Large intestine (tissue), 3 donors: ENCODE data around the gene SPEG. TPM values are rescaled to one million over a fixed set of nuclear protein-coding genes. Genes with fewer than 3 reads are reported as not detected.

ENCODE experiments used
- DNase-seq, 2 donors: peaks; one replicate each; pipeline versions ENCODE4 v3.0.0 to v3.0.0-alpha.2; 2013
- H3K27ac ChIP-seq: one replicate; pipeline ENCODE4 v1.5.1; 2013; ENCODE audit warnings: low read length
- H3K27me3 ChIP-seq: 2 replicates; pipeline ENCODE4 v1.6.1; 2013; ENCODE audit warnings: low read length; ENCODE audit not compliant: control insufficient read depth, insufficient read depth
- H3K36me3 ChIP-seq: 2 replicates; pipeline ENCODE4 v1.6.1; 2013; ENCODE audit warnings: low read length; ENCODE audit not compliant: control insufficient read depth, insufficient read depth
- H3K4me1 ChIP-seq: one replicate; pipeline ENCODE4 v1.6.1; 2013; ENCODE audit warnings: low read length; ENCODE audit not compliant: control insufficient read depth, insufficient read depth
- H3K4me3 ChIP-seq: one replicate; pipeline ENCODE4 v1.5.1; 2013; ENCODE audit warnings: low read length
- H3K9me3 ChIP-seq: one replicate; pipeline ENCODE4 v1.6.1; 2013; ENCODE audit warnings: mild to moderate bottlenecking, low read depth, low read length, moderate library complexity; ENCODE audit not compliant: control insufficient read depth
- WGBS: methylation state at CpG from one replicate; pipeline ENCODE4 v1.1.5; 2013; ENCODE audit warnings: low lambda C conversion rate; ENCODE audit not compliant: insufficient coverage; 5-methylcytosine and 5-hydroxymethylcytosine counted together
- polyA plus RNA-seq: library from polyadenylated mRNA; unstranded; fragments of 120-200 nt; gene quantifications from one replicate; pipeline ENCODE4 v1.2.1, GENCODE V29; 2013

Gene SPEG
- polyA plus RNA-seq, 1 donor = 35.1 TPM

DNA sequence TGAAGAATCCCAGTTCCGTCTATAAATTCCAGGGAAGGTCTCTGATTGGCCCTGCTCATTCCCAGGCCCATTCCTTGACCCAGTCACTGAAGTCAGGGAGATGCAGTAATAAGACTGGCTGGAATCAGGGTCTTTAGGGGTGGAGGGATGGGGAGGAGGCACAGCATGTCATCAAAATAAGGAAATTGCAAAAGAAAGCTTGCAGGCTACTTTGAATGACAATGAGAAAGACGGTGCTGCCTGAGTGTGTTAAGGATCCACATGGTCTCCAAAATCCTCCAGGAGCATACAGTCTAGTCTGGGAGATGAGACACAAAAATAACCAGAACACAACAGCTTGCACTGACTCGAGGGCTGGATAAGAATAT, 18.4 kb upstream of the SPEG start:
- Histone ChIP-seq H3K4me1 (peaks cover 7% of the 10 kb centered on the region), H3K27ac (no peak overlapping the region), H3K27me3 (peaks cover 51% of the 10 kb centered on the region), H3K9me3 (peaks cover 7% of the 10 kb centered on the region), H3K4me3 (no peak overlapping the region), H3K36me3 (peaks cover 3% of the 10 kb centered on the region)
- DNase-seq = no peak
- WGBS = no CpG with 5 or more reads among the region's 3 CpGs

DNA sequence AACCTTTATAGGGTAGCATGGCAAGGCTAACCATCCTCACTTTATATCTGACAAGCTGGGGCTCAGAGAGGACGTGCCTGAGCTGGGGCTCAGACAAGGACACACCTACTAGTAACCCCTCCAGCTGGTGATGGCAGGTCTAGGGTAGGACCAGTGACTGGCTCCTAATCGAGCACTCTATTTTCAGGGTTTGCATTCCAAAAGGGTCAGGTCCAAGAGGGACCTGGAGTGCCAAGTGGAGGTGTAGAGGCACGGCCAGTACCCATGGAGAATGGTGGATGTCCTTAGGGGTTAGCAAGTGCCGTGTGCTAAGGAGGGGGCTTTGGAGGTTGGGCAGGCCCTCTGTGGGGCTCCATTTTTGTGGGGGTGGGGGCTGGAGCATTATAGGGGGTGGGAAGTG, 17.7 kb upstream of the SPEG start:
- H3K27ac ChIP-seq = peak overlapping the region; percentile 48

GRCh38 chr2:219417374-219417773, 17.3 kb upstream of the SPEG start:
- no CpG with 5 or more reads among the region's 9 CpGs for WGBS
- peaks cover 53% of the 10 kb centered on the region for H3K27me3 ChIP-seq
- H3K9me3 ChIP-seq = peaks cover 7% of the 10 kb centered on the region
- no peak for DNase-seq
- H3K4me1 ChIP-seq = peaks cover 7% of the 10 kb centered on the region
- peak overlapping the region; percentile 63 for H3K27ac ChIP-seq
- H3K36me3 ChIP-seq = peaks cover 3% of the 10 kb centered on the region
- no peak overlapping the region for H3K4me3 ChIP-seq

More for the DNA sequence above, 17.7 kb upstream of the SPEG start:
- H3K9me3 ChIP-seq = peaks cover 7% of the 10 kb centered on the region
- no CpG with 5 or more reads among the region's 4 CpGs for WGBS
- H3K4me3 ChIP-seq = no peak overlapping the region
- H3K4me1 ChIP-seq = peaks cover 7% of the 10 kb centered on the region
- H3K36me3 ChIP-seq = peaks cover 3% of the 10 kb centered on the region
- H3K27me3 ChIP-seq = peaks cover 51% of the 10 kb centered on the region
- no peak for DNase-seq

- DNase-seq = peak in 1 of 2 donors; percentile 53
- Histone ChIP-seq H3K27me3 (peaks cover 50% of the 10 kb centered on the region), H3K36me3 (peaks cover 3% of the 10 kb centered on the region), H3K27ac (peak within 1 kb of the TSS; percentile 64), H3K4me1 (peaks cover 7% of the 10 kb centered on the region), H3K9me3 (peaks cover 7% of the 10 kb centered on the region), H3K4me3 (peak within 1 kb of the TSS; percentile 45)
- no CpG with 5 or more reads among the region's 98 CpGs for WGBS
Measured at GRCh38 chr2:219418155-219419011, 16.3 kb upstream of the SPEG start, which contains the start of gene DES. Gene DES, plus strand, starts transcription at chr2:219418377. Its CDS starts 86 bp downstream, at chr2:219418463.

DNA sequence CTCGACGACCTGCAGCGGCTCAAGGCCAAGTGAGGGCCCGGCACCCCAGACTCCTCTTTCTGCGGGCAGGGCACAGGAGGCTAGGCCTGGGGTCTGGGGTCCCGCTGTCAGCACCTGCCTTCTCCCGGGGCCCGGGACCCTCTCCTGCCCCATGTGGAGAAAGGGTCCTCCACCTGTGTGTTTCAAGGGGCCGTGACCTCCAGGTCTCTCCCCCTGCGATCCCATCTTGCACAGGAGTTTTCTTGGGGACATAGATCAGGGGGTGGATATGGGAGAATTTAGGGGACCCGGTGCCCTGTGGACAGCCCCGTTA, 15.7 kb upstream of the SPEG start:
- Histone ChIP-seq H3K27me3 (peaks cover 49% of the 10 kb centered on the region), H3K4me3 (peak overlapping the region; percentile 45), H3K9me3 (peaks cover 7% of the 10 kb centered on the region), H3K4me1 (peaks cover 7% of the 10 kb centered on the region), H3K36me3 (peaks cover 3% of the 10 kb centered on the region), H3K27ac (peak overlapping the region; percentile 64)
- WGBS = no CpG with 5 or more reads among the region's 12 CpGs
- no peak for DNase-seq

DNA sequence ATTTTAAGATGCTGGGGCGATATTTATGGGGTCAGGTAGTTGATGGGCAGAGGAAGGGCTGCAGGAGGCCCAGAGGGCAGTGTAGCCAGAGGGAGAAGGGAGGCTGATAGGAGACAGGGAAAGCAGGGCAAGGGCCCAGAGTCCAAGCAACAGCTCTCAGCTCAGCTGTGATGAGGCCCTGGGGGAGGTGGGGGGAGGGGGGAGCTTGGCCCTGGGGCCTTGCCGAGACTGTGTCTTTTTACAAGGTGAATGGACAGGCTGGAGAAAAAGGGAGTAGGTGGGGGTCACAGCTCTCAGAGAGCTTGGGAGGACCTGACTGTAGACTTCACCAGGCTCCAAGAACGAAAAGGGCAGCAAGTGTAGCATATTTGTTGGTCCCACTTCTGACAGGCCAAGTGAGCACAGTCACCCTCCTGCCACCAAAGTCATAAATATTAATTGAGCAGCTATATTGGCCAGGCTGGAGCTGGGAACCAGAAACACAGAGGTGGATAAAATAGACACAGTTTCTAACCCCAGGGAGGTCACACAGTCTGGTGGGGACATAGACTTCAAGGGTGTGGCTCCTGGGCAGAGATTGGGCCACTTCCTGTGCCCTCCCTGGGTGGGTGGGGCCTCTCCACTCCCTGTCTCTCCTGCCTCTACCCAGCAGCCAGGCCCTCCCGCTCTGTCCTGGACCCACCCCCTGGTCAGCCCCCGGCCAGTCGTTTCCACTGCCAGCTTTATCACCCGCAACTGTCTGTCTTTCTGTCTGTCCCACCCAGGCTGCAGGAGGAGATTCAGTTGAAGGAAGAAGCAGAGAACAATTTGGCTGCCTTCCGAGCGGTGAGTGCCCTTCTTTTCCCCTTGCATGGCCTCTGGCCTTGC, 15.1 kb upstream of the SPEG start:
- Histone ChIP-seq H3K9me3 (peaks cover 7% of the 10 kb centered on the region), H3K27me3 (peaks cover 46% of the 10 kb centered on the region), H3K4me3 (peak overlapping the region; percentile 45), H3K27ac (peak overlapping the region; percentile 64), H3K4me1 (peaks cover 7% of the 10 kb centered on the region), H3K36me3 (peaks cover 3% of the 10 kb centered on the region)
- DNase-seq = no peak
- no CpG with 5 or more reads among the region's 9 CpGs for WGBS

- H3K36me3 ChIP-seq = peaks cover 3% of the 10 kb centered on the region
- no CpG with 5 or more reads among the region's 8 CpGs for WGBS
Measured at GRCh38 chr2:219420687-219421086, 14.0 kb upstream of the SPEG start.

GRCh38 chr2:219421323-219421722, 13.3 kb upstream of the SPEG start:
- WGBS = no CpG with 5 or more reads among the region's 17 CpGs
- DNase-seq = no peak
- Histone ChIP-seq H3K36me3 (peaks cover 3% of the 10 kb centered on the region), H3K9me3 (peaks cover 7% of the 10 kb centered on the region), H3K27me3 (peaks cover 53% of the 10 kb centered on the region), H3K27ac (peak overlapping the region; percentile 20), H3K4me3 (peak overlapping the region; percentile 45), H3K4me1 (peaks cover 7% of the 10 kb centered on the region)

More at GRCh38 chr2:219420687-219421086, 14.0 kb upstream of the SPEG start:
- peak overlapping the region; percentile 38 for H3K27ac ChIP-seq
- H3K9me3 ChIP-seq = peaks cover 7% of the 10 kb centered on the region
- H3K4me1 ChIP-seq = peaks cover 7% of the 10 kb centered on the region
- no peak for DNase-seq
- H3K4me3 ChIP-seq = peak overlapping the region; percentile 45
- H3K27me3 ChIP-seq = peaks cover 53% of the 10 kb centered on the region

DNA sequence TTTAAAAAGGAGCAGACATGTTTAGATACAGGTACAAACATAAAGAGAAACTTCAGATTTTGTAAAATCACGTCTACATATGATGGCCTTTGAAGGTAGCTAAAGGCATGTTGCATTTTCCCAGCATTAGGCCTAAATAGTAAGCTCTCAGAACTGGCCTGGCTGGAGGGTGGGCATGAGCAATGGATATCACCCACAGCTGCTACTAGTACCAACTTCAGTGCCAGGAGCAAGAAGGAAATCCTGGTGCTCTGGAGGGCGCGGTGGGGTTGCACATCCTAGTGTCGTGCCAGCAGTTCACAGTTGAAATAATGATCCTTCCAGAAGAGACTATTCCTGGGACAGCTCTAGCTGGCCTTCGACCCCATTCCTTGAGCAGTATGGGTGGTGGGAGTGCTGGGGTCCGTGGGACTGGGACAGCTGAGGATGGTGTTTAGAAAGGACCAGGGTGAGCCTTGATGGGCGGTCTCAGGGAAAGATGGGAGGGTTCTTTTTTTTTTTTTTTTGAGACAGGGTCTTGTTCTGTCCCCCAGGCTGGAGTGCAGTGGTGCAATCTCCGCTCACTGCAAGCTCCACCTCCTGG, 11.6 kb upstream of the SPEG start:
- WGBS = no CpG with 5 or more reads among the region's 8 CpGs
- DNase-seq = no peak
- H3K9me3 ChIP-seq = peaks cover 6% of the 10 kb centered on the region
- H3K4me3 ChIP-seq = peak overlapping the region; percentile 21
- H3K27ac ChIP-seq = peak overlapping the region; percentile 17
- peaks cover 3% of the 10 kb centered on the region for H3K36me3 ChIP-seq
- H3K4me1 ChIP-seq = peaks cover 5% of the 10 kb centered on the region
- H3K27me3 ChIP-seq = peaks cover 42% of the 10 kb centered on the region
